H54 (cell line): ENCODE results near the gene MRPL19.

Source experiments
- DNase-seq: peaks from one replicate; pipeline ENCODE4 v3.0.0; 2011; ENCODE audit warnings: low spot score, mixed read lengths; ENCODE audit not compliant: insufficient read length
- FAIRE-seq: peaks from 3 replicates; lab custom pipeline; 2011; peaks lifted over from hg19 to GRCh38; lab: Jason Lieb, UNC
- POLR2A ChIP-seq: IDR thresholded peaks from 2 replicates; pipeline ENCODE4 v1.6.1; 2011; ENCODE audit warnings: low read depth, mild to moderate bottlenecking, low read length

The MRPL19 gene

DNA sequence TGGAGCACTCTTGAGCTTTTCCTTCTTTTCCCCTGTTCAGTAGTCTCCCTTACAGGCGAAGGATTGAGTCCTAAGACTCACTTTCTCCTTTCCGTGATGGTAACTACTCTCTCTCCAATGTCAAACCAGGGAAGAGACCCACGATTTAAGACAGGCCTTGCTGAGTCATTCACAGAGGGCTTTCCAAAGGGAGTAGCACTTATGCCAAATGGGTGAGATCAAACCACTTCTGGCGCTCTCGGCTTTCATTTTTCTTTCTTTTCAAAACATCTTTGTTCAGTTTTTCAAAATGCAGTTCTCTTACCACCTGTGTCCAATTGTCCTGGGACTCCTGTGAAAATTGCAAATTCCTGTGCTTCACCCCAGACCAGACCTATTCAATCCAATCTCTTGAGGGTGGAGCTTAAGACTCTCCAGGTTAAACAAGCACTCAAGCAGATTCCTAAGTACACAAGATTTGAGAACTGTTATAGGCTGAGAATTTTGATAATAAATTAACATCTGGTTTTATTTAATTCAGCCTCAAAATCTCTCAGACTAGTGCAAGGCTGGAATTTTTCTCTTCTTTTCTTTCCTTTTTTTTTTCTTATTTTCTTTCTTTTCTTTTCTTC lies 14.4 kb upstream of the MRPL19 start:
- no peak for DNase-seq

DNA sequence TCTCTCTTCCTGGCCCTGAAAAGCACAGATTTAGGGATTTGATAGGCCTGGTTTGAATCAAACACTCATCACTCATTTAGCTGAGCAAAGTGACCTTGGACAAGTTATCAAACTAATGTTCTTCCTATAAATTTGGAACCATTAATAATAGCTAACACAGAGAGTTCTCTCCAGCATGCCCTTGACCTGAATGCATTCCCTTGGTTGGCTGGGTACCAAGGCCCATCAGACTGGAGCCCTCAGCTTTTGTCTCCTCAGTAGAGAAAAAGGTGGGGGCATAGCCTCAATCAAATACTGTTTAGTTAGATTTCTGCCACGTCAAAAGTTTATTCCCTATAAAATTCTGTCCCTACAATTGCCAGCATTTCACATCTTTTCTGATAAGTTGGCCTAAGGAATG lies 13.8 kb upstream of the MRPL19 start:
- TF ChIP-seq POLR2A = no peak
- no peak for FAIRE-seq

More for the DNA sequence above, 14.4 kb upstream of the MRPL19 start:
- no peak for FAIRE-seq
- TF ChIP-seq POLR2A = no peak

GRCh38 chr2:75633620-75634019 lies 13.0 kb upstream of the MRPL19 start:
- no peak for DNase-seq
- TF ChIP-seq POLR2A = no peak
- FAIRE-seq = no peak

More for the DNA sequence above, 13.8 kb upstream of the MRPL19 start:
- no peak for DNase-seq

DNA sequence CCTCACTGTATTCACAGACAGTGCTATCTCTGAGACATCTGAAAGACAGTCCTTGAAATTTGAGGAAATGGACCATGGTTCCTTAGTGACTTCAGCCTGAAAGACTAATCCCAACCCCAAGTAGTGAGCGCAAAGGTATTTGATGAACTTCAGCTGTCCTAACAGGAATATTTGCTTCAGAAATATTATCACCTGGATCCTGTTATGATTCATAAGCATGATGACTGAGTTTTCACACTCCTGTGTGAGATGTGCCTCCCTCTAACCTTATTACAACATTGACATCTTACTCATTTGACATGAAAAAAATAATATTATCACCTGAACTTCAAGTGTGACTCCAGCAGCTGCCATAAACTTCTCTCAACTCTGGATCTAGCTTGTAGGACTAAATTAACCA lies 11.6 kb upstream of the MRPL19 start:
- DNase-seq (no peak), FAIRE-seq (no peak)
- TF ChIP-seq POLR2A = no peak

DNA sequence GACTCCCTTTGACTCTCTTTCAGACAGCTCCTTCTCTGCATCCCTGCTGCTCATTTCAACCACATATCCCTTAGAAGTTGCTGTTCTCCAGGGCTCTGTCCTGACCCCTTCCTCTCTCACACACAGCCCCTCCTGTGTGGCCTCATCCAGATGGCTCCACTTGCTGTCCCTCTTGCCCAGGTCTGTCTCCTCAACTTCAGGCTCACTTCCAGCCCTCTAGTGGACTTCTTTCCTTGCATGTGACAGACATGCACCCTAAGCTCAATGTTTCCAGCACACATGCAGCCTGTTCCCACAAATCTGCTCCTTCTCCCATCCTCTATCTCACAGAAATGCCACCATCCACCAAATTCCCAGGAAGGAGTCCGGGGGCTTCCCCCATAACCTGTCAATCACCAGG lies 9.0 kb upstream of the MRPL19 start:
- TF ChIP-seq POLR2A = no peak
- no peak for FAIRE-seq
- DNase-seq = no peak

DNA sequence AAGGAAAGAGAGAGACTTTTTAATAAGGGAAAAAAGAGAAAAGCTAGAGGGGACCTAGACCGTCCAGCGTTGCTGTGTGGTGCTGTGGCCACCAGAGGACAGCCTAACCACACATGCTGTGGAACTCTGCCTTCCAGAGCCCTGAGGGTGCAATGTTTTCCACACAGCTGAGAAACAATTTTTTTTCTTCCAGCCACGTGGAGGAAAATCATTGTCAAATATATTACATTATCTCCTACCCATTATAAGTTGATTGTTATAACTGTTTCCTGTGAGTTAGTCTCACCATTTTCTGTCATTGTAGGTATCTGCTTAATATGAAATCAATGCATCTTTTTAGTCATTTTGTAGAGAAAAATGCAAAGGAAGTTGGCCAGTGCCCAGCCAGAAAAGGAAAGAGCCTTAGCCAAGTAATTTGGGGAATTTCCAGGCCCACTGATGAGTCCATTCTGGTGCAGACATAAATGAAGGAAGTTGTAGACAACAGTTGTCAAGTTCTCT lies 5.9 kb upstream of the MRPL19 start:
- TF ChIP-seq POLR2A = no peak
- FAIRE-seq (peak; percentile 87), DNase-seq (peak; percentile 37)

DNA sequence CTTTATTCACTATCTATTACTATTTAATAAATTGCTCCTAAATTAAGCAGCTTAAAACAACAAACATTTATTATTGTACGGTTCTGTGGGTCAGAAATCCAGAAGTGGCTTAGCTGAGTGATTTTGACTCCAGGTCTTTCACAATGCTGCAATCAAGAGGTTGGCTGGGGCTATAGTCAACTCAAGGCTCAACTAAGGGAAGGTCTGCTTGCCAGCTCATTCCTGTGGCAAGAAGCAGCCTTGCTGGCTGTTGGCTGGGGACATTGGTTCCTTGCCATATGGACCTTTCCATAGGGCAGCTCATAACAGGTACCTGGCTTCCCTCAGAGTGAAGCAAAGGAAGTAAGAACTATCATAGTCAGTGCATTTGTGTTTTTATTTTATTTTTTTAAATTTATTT lies 5.0 kb upstream of the MRPL19 start:
- DNase-seq = no peak
- no peak for TF ChIP-seq POLR2A
- FAIRE-seq = no peak

GRCh38 chr2:75643980-75644379 lies 2.6 kb upstream of the MRPL19 start:
- FAIRE-seq (no peak), DNase-seq (no peak)
- no peak for TF ChIP-seq POLR2A

DNA sequence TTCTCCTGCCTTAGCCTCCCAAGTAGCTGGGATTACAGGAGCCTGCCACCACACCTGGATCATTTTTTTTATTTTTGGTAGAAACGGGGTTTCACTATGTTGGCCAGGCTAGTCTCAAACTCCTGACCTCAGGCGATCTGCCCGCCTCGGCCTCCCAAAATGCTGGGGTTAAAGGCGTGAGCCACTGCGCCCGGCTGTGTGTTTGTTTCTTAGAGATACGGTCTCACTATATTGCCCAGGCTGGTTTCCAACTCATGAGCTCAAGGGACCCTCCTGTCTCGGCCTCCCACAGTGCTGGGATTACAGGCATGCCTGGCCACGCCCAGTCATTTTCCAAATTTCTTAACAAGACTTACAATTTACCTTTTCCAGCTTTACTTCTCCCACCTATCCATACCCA lies 940 bp upstream of the MRPL19 start:
- no peak for TF ChIP-seq POLR2A
- no peak for DNase-seq
- no peak for FAIRE-seq

DNA sequence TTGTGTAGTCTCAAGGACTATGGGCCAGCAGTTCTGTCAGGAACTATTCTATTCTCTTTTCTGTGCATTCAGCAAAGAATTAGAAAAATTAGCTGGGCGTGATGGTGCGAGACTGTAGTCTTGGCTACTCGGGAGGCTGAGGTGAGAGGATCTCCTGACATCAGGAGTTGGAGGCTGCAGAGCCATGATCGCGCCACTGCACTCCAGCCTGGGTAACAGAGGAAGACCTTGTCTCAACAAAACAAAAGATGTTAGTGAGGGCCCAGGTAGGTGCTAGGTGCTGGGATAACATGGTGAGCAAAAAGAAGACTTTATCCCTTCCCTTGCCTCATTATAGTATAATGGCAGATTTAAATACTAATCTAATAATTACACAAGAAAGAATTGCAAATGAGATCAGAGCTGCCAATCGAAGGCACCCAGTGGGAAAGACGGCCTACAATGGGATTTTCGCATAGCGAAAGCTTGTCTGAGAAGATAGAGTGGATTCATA lies 447 bp upstream of the MRPL19 start:
- no peak for TF ChIP-seq POLR2A
- DNase-seq (no peak), FAIRE-seq (no peak)

DNA sequence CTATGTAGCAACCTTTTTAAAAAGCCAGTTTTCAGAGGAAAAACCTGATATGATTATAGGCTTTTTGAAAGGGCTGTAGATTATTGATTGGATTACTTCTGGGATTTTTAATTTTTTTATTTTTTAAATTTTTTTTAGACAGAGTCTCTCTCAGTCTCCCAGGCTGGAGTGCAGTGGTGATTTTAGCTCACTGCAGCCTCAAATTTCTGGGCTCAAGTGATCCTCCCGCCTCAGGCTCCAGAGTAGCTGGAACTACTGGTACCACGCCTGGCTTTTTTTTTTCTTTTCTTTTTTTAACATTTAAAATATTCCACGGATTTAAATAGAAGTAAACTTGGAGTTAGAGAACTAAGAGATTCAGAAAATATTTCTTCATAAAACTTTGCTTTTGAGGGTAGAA lies 1.2 kb downstream of the MRPL19 start:
- FAIRE-seq = no peak
- DNase-seq = no peak
- TF ChIP-seq POLR2A = no peak

DNA sequence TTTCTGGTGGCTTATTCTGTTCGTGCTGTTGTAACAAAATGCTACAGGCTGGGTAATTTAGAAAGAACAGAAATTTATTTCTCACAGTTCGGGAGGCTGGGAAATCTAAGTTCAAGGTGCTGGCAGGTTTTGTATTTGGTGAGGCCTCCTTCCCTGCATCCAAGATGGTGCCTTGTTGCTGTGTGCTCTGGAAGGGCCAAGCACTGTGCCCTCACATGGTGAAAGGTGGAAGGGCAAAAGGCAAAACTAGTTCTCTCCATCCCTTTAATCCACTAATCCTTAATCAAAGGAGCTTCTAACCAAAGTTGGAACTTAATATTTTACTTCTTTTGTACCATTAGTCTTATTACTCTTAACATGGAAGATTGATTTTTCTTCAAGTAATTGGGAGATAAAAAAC lies 7.4 kb downstream of the MRPL19 start:
- no peak for TF ChIP-seq POLR2A
- DNase-seq = no peak
- FAIRE-seq = peak; percentile 23

DNA sequence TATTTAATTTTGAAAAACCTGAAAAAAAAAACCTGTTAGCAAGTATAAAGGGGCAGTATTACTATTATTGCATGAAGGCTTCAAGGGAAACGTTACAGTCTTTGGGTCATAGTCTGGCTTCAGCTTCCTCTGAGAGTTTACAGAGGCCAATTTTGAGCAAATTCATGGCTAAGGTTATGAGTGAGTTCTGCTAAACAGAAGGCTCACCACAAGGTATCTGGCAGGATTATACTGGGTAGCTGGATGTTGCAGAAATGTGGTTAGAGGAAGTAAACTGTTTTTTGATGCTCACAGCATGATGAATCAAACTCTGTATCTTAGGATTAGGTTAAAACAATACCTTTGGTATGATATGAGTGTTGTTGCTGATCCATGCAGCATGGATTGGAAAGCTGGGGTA lies 9.3 kb downstream of the MRPL19 start:
- DNase-seq (no peak), FAIRE-seq (no peak)
- TF ChIP-seq POLR2A = no peak

- FAIRE-seq (no peak), DNase-seq (no peak)
- TF ChIP-seq POLR2A = no peak
Observed at GRCh38 chr2:75656563-75656962, 10.0 kb downstream of the MRPL19 start.

- DNase-seq (no peak), FAIRE-seq (no peak)
- TF ChIP-seq POLR2A = no peak
Observed at GRCh38 chr2:75657798-75658197, 11.2 kb downstream of the MRPL19 start.
